ENCODE measurements around the gene ACTRT2.

Gene ACTRT2

GRCh38 chr1:3021233-3021671, at the start of gene ACTRT2:
Gene ACTRT2 (plus strand): TSS chr1:3021467. CDS start chr1:3021687, 220 bp downstream.
- DNase-seq = no peak

DNA sequence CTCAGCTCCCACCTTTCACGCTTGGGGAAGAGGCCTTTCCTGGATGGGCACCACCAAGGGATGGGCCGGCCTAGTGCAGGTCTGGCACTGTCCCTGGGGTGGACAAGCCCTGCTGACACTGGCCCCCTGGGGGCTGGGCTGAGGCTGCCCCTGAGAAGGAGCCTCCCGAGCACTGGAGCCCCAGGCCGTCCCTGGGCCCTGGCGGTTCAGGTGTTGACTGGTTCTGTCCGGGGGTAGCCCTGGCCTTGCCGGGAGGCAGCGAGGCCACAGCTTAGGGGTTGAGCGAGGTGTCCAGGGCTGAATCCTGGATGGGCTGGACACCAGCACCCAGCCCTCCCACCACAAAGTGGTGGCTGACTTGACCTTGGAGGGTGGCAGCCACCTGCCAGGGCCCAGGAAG, 49.7 kb upstream of the ACTRT2 start:
- no peak for DNase-seq

DNA sequence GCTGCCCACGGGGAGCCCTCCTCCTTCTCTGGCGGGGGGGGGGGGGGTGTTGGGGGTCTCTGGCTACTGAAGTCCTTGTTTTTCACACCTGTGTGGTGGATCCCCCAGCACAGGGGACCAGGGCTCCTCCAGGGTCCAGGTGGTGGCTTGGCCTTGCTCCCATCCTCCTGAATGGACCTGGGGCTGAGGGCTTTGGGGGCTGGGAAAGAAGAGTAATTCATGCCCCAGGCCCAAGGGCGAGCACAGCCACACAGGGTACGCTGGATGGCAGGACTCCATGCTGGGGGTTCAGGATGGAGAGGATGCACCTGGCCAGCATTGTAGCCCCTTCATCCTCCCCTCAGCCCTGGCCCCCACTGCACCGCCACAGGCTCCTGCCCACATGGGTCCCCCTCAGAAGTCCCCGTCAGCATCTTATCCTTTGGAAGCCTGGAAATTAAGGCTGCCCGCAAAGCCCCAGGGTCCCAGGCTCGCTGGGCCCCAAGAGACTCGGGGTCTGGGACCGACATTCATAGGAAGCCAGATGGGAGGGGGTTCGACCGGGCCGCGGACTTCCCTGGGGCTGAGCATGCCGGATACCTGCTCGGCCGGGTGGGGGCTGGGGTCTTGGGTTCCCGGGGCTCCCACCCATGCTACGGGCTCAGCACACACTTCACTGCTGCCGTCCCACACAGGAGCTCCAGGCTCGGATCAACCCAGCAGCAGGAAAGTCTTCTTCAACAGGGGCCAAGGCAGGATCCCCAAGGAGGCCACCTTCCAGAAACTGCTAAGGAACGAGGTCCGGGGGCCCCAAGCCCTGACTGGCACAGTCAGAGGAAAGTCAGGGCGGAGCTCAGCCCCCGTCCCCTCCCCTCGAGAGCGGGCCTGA, 49.0 kb upstream of the ACTRT2 start:
- no peak for DNase-seq

GRCh38 chr1:2972879-2973575, 48.2 kb upstream of the ACTRT2 start:
- DNase-seq = no peak

GRCh38 chr1:2973601-2974593, 47.4 kb upstream of the ACTRT2 start:
- no peak for DNase-seq

GRCh38 chr1:2974701-2975301, 46.5 kb upstream of the ACTRT2 start:
- no peak for DNase-seq

GRCh38 chr1:2975466-2976179, 45.6 kb upstream of the ACTRT2 start:
- no peak for DNase-seq

- DNase-seq = no peak
These were observed 45.1 kb upstream of the ACTRT2 start for GRCh38 chr1:2976180-2976562.

DNA sequence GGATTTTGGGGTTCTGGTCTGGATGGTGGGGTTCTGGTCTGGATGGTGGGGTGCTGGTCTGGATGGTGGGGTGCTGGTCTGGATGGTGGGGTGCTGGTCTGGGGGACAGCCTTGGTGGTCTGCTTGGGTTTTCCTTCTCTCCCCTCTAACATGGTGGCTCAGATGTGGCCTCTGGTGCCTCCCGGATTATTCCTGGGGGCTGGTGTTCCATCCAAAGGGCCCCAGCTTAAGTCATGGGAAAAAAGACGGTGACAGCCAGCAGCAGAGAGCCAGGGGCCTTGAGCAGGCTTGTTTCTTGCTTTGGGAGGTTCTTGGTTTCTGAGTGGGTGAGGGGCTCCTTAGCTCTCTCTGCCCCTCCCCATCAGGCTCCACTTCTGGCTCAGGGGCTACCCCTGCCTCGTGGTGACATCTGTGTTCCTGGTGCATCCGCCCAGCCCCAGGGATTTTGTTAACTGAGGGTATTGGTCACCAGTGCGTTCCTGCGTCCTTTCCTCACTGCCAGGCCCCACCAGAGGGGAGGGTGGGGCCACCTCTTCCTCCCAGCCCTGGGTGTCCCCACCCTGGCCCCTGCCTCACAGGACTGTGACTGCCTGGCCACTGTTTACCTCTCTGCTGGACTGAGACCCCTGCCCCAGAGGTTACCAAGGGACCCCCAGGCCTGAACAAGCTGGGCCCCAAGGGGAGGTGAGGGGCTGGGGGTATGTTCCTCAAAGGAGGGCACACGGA, 43.2 kb upstream of the ACTRT2 start:
- no peak for DNase-seq

DNA sequence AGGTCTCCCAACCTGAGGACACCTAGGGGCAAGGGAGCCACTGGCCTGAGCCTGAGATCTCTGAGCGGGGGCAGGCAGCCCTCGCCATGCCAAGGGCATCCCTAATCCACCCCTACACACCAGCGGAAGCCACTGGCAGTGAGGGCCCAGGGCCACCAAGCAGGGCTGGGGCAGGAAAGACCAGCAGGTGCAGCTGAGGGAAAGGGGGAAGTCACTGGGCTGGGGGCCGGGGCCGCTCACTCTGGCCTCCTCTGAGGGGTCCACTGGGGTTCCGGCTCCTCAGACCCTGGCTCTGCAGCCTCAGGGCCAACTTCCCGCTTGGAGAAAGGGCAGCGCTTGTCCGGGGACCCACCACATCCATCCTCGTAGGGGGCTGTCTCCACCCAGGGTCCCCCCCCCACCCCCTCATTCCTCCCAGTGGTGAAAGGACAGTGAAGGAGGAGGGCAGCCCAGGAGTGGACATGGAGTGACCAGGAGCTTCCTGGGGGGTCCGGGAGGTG, 42.5 kb upstream of the ACTRT2 start:
- no peak for DNase-seq

GRCh38 chr1:2979191-2980072, 41.8 kb upstream of the ACTRT2 start:
- no peak for DNase-seq

DNA sequence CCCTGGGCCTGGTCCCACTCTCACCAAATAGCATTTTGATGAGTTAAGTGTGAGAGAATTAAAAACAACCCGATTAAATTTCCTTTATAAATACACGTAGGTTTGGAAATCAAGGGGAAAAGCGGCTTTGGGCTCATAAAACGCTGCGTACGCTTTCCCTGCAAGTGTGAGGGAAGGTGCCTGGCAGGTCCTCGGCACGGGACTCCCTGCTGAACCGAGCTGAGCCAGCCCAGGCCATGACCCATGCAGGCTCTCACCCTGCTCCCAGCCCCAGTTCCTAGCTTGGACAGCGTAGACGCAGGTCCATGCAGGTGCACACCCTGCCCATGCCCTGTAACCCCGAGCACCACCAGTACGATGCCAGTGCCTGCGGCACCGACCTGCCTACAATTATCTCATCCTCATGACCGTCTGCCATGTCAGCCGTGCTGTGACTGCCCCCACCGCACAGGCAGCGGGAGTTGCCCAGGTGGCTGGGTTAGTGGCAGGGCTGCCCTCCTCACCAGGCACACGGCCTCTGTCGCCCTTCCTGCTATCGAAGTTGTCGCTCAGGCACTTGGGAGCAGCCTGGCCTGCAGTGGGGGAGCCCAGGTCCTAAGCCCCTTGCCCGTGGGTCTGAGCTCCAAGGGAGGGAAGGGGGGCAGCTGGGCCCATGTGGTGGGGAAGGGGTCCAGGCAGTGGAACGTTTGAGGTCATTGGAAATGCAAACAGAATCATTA, 41.0 kb upstream of the ACTRT2 start:
- no peak for DNase-seq

DNA sequence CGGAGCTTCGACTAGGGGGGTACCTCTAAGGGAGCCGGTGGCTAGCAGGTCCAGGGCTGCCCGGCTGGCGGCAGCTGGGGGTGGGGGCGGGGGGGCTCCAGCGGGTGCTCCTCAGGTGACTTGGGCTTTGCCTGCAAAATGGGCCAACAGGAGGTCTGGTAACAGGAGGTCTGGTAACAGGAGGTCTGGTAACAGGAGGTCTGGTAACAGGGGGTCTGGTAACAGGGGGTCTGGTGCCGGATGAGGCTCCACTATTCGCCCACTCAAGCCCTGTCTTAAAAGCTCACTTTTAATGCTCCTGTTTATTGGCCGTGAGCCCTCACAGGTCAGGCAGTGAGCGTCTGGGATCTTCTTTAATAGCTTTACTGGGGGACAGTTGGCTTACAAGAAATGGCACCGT, 40.4 kb upstream of the ACTRT2 start:
- no peak for DNase-seq

DNA sequence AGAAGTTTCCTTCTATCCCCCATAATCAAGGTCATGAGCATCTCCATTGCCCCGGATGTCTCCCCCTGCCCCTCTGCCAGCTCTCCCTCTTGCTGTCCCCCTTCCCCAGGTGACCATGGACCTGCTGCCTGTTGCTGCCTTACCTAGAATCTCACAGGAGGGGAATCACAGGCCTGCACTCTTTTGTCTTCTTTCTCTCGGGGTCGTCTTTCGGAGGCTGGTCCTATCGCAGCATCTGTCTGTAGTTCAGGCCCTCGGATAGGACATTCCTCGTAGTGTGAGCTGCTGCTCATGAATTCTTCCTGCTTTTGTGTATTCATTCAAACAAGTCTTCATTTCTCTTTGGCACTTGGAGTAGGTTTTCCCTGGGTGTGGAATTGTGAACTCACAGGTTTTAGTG, 39.9 kb upstream of the ACTRT2 start:
- DNase-seq = no peak

- DNase-seq = no peak
These were observed 39.2 kb upstream of the ACTRT2 start for GRCh38 chr1:2981981-2982614.

GRCh38 chr1:2982615-2983318, 38.5 kb upstream of the ACTRT2 start:
- no peak for DNase-seq

- no peak for DNase-seq
These were observed 38.0 kb upstream of the ACTRT2 start for GRCh38 chr1:2983319-2983705.
